ENCODE data around the gene PRKAG2. TPM values are rescaled to one million over a fixed set of nuclear protein-coding genes. Genes with fewer than 3 reads are reported as not detected.
A peak's percentile ranks its signal among the peaks of the same experiment; 100 is the strongest.
"Not testable (repeated sequence)": the region's sequence is repeated elsewhere in the genome, so short reads cannot be mapped to it uniquely, and the experiment has no call there.

Gene PRKAG2
- total RNA-seq, 1 experiment from 2014 or later: 20.9 TPM

DNA sequence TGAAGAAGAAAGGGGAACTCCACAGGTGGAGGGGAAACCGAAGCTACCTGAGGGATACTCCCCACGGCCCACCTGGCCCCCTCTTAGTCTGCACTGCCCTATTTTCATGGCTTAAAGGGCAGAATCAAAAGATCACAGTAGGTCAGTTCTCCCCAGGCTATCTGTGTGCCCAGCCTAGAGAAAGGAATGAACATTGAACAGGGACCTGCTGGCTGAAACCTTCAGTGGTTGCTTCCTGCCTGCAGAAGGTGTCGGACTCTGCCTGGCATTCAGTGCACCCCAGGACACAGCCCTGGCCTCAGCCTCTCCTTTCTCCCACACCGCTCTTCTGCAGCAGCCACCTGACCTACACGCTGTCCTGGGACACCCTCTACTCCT is 74.5 kb downstream of the PRKAG2 start:
- DNase-seq (ENCODE audit: low read depth): no peak

- no peak for DNase-seq (ENCODE audit: low read depth)
Observed at GRCh38 chr7:151801782-151802468, 75.0 kb downstream of the PRKAG2 start.

GRCh38 chr7:151801291-151801690 is 75.6 kb downstream of the PRKAG2 start:
- DNase-seq (ENCODE audit: low read depth): no peak

- DNase-seq (ENCODE audit: low read depth): no peak
Observed at GRCh38 chr7:151800861-151801260, 76.1 kb downstream of the PRKAG2 start.

- DNase-seq (ENCODE audit: low read depth): no peak
Observed at GRCh38 chr7:151800391-151800790, 76.5 kb downstream of the PRKAG2 start.

- no peak for DNase-seq (ENCODE audit: low read depth)
Observed at GRCh38 chr7:151799506-151799905, 77.4 kb downstream of the PRKAG2 start.

- DNase-seq (ENCODE audit: low read depth): no peak
Observed at GRCh38 chr7:151798851-151799448, 78.0 kb downstream of the PRKAG2 start.

- not testable (repeated sequence) for DNase-seq (ENCODE audit: low read depth)
Observed at GRCh38 chr7:151797667-151798307, 79.1 kb downstream of the PRKAG2 start.

- DNase-seq (ENCODE audit: low read depth): no peak
Observed at GRCh38 chr7:151796871-151797537, 79.9 kb downstream of the PRKAG2 start.

GRCh38 chr7:151796091-151796870 is 80.6 kb downstream of the PRKAG2 start:
- peak; percentile 65 for DNase-seq (ENCODE audit: low read depth)

- peak; percentile 56 for DNase-seq (ENCODE audit: low read depth)
Observed at GRCh38 chr7:151795168-151795811, 81.6 kb downstream of the PRKAG2 start.

DNA sequence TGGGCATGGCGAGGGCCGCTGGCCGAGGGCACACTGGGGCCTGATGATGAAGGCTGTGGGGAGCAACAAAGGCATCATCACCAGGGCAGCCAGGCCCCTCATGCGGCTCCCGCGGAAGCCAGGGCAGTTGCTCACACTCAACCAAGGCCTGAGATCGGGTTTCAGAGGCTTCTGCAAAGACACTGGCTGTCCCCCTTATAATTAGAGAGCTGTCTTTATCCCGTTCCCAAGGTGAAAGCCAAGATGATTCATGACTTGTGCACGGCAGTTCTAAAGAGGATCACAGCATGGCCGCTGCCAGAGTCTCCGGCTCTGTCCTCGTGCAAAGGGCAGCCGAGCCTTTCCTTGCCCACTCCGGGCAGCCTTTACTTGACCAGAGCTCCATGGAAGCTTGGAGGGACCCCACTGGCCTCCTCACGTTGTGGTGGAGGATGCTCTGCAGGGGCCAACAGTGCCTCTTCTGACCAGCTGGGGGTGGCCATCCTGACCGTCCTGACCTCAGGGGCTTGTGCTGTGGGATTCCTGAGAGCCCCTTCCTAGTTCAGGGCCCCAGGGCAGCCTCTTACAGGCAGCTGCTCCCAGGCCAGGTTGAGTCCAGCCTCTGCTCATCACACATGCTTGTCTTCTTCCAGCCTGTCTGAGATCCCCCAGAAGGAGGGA is 82.3 kb downstream of the PRKAG2 start:
- DNase-seq (ENCODE audit: low read depth): peak; percentile 86

DNA sequence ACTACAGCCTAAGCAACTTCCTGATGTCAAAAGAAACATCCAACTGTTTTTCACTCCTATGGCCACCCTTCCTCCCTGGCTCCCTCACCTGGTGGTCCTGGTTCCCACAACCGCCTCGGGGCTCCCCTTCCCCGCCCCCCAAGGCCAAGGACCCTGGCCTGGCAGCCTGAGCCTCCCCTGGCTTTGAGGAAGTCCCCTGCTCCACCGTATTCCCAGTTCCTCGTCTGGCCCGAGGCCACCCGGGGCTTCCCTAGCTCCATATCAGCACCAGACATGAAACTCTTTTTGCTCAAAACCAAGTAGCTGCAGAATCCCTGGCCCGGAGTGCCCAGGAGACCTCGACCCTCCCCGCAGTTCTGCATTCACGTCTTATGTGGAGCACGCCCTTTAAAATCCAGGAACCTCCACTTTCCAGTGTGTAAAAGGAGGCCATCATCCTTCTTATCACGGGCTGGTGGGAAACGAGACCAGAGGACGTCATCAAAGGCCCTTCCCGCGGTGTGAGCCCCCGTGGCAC is 82.9 kb downstream of the PRKAG2 start:
- DNase-seq (ENCODE audit: low read depth): no peak

DNA sequence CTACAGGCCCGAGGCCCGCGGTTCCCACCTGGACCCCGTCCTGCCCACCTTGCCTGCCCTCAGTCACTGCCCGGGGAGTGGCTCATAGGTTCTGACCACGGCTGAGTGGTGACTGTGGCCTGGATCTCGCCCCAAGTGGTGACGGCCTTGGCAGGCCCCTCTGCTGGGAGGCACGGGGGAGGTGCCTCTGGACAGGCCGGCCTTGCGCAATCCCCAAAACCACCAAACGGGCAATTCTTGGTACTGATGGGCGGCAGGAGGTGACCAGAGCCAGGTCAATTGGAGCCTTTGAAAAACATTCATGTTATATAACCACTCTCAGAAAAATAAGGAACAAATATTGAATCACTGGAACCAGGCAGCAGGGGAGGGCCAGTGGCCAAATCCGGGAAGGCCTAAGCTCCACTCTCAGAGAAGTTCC is 83.4 kb downstream of the PRKAG2 start:
- DNase-seq (ENCODE audit: low read depth): no peak

DNA sequence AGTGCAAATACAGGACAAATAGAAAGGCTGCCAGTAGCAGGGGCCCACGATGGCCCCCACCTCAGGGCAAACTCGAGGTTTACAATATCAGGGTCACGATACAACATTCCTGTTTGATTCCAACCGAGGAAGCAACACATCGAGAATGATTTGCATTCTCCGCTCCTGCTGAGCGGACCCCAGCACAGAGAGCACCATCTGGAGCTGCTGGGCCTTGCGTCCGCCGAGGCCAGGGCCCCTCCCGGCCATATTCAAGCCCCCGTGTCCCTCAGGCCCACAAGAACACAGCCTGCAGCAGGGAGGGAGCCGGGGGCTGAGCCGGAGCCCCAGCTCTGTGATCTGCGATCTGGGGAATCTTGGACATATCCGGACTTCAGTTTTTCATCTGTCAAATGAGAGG is 84.3 kb downstream of the PRKAG2 start:
- no peak for DNase-seq (ENCODE audit: low read depth)

DNA sequence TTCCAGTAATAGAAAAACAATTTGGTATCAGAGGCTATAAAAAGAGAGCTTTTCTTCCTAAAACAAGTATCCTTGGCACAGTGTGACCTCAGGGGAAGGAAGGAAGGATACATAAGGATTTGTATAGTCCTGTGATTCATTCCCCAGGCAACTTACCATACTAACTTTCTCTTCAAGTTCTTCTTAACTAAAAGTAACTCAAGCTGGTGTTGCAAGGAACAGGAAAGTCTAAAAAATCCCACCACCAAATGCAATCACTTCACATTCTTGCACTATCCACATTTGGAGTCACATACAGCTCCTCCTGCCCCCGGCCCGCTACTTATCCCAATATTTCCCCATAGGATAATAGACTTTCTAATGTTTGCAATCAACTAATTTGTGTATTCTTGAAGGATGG is 84.8 kb downstream of the PRKAG2 start:
- no peak for DNase-seq (ENCODE audit: low read depth)

DNA sequence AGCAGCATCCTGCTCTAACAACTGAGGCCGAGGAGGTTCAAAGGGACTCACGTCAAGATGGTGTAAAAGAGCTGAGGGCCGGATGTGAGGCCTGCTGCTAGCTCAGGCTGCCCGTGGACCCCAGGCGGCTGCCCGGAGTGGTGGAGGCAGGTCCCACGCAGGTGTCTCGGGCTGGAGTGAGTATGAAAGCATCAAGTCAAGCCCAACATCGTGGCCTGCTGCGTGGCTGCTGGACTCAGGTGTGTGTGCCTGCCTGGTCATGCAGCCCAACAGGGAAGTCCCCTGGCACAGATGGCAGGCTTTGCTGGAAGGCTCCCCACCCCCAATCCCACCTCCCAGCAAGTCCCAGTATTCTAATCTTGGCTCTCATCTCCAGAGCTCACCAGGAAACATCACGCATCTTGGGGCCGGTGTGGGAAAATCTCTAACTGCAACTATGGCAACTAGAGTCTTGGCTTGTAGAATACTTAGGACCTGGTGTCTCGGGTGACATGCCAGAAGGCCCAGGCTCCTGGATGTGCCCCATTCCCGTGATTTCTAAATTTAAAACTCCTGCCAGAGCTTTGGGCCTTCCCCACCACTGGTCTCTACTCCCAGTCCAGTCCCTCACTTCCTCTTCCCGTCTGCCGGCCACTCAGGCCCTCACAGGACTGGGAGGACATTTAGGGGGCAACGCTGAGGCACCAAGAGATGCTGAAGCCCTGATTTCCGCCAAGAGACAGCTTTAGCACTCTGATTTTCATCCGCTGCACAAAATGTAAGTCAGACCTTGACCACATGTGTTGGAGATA is 85.9 kb downstream of the PRKAG2 start:
- DNase-seq (ENCODE audit: low read depth): no peak

GRCh38 chr7:151790095-151790829 is 86.7 kb downstream of the PRKAG2 start:
- no peak for DNase-seq (ENCODE audit: low read depth)

DNA sequence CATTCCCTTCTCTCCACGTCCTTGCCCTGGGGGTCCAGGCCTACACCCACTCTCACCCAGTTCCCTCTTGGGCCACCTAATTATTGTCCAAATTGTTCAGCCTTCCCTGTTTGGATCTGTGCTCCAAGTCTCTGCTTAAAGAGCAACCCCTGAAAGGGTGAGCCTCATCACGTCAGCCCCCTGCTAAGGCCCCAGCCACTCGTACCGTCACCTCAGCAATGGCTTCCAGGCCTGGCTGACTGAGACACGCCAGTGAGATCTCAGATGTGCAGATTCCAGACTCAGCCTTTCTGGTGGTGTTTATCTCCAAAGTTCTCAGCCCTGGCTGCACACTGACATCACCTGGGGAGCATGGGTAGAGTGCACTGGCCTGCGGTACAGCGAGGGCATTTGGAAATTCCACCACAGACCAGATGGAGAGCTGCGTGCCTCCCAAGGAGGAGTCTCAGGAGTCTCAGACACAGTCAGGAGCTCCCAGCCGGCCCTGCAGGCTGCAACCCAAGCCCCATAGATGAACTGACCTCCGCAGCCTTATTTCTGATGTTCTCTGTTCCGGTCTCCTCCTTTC is 87.5 kb downstream of the PRKAG2 start:
- DNase-seq (ENCODE audit: low read depth): no peak
